ENCODE results near the gene DIS3L. TPM values are rescaled to one million over a fixed set of nuclear protein-coding genes. Genes with fewer than 3 reads are reported as not detected.

The DIS3L gene
- total and polyA plus RNA-seq, 2 of the 13 experiments (the other 11 are each of a cell fraction or from before 2014, with no cell fraction given), result 21.0 to 50.5 TPM

DNA sequence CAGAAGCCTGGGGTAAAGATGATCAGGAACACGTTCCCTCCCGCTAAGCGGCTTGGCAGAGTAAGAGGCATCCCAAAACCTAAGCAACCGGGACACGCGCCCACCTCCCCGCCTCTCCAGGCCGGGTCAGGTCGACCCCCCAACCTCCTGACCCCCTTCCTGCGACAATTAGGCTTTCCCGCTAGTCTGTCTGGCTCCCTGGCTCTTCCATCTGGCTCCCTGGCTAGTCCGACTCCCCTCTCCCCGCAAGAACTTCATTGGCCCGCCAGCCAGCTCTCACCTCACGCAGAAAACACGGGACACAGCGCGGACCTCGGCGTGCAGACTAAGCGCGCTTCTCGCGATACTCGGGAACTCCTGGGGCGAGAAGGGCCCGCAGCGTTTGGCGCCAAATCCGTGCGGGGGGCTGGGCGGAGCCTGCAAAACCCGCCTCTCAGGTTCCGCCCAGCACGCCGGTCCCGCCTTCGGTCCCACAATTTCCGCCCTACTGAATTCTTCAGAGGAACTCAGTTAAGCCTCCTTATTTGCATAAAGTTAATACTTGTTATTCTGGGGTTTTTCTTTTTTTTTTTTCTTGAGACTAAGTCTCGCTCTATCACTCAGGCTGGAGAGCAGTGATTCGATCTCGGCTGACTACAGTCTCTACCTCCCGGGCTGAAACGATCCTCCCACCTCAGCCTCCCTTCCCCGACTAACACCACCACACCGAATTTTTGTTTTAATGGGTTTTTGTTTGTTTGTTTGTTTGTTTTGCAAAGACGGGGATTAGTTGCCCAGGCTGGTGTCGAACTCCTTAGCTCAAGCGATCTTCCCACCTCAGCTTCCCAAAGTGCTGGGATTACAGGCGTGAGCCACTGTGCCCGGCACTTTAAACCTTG is 63.2 kb downstream of the DIS3L start, which contains the start of gene TIPIN (continued):
- TF ChIP-seq ZNF382 (CRISPR knock-in tag; IDR thresholded peaks at IDR 0.05; ENCODE audit: borderline replicate concordance) (no peak), FOSL1 (CRISPR knock-in tag; IDR thresholded peaks at IDR 0.05; ENCODE audit: borderline replicate concordance) (no peak), SMARCE1 (IDR thresholded peaks at IDR 0.05; ENCODE audit: borderline replicate concordance) (no peak), MED13 (CRISPR knock-in tag; IDR thresholded peaks at IDR 0.05) (peak; percentile 78; the same call in 1 of the 2 replicates), ZFP36L1 (CRISPR knock-in tag; IDR thresholded peaks at IDR 0.05) (0 out of 2 replicates have a peak, but pooled peaks have one; percentile 63), ZBTB42 (CRISPR knock-in tag; IDR thresholded peaks at IDR 0.05) (0 out of 2 replicates have a peak, but pooled peaks have one; percentile 66), NR2F2 (IDR thresholded peaks at IDR 0.05; ENCODE audit: borderline replicate concordance, low read depth) (no peak), ZNF790 (CRISPR knock-in tag; IDR thresholded peaks at IDR 0.05; ENCODE audit: borderline replicate concordance) (peak; percentile 88; the same call in 1 of the 2 replicates), EP300 (IDR thresholded peaks at IDR 0.05; ENCODE audit: low read depth in 2 of 2, low read length in 2 of 2) (no peak), EP300 (CRISPR knock-in tag; IDR thresholded peaks at IDR 0.05; ENCODE audit: borderline replicate concordance) (0 out of 2 replicates have a peak, but pooled peaks have one; percentile 16), ZNF12 (CRISPR knock-in tag; IDR thresholded peaks at IDR 0.05) (0 out of 2 replicates have a peak, but pooled peaks have one; percentile 15)
- TF ChIP-seq, protein P1, sequence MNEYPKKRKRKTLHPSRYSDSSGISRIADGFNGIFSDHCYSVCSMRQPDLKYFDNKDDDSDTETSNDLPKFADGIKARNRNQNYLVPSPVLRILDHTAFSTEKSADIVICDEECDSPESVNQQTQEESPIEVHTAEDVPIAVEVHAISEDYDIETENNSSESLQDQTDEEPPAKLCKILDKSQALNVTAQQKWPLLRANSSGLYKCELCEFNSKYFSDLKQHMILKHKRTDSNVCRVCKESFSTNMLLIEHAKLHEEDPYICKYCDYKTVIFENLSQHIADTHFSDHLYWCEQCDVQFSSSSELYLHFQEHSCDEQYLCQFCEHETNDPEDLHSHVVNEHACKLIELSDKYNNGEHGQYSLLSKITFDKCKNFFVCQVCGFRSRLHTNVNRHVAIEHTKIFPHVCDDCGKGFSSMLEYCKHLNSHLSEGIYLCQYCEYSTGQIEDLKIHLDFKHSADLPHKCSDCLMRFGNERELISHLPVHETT (CRISPR knock-in tag; conservative IDR thresholded peaks at IDR 0.05), result no peak
- TF ChIP-seq, protein P2, sequence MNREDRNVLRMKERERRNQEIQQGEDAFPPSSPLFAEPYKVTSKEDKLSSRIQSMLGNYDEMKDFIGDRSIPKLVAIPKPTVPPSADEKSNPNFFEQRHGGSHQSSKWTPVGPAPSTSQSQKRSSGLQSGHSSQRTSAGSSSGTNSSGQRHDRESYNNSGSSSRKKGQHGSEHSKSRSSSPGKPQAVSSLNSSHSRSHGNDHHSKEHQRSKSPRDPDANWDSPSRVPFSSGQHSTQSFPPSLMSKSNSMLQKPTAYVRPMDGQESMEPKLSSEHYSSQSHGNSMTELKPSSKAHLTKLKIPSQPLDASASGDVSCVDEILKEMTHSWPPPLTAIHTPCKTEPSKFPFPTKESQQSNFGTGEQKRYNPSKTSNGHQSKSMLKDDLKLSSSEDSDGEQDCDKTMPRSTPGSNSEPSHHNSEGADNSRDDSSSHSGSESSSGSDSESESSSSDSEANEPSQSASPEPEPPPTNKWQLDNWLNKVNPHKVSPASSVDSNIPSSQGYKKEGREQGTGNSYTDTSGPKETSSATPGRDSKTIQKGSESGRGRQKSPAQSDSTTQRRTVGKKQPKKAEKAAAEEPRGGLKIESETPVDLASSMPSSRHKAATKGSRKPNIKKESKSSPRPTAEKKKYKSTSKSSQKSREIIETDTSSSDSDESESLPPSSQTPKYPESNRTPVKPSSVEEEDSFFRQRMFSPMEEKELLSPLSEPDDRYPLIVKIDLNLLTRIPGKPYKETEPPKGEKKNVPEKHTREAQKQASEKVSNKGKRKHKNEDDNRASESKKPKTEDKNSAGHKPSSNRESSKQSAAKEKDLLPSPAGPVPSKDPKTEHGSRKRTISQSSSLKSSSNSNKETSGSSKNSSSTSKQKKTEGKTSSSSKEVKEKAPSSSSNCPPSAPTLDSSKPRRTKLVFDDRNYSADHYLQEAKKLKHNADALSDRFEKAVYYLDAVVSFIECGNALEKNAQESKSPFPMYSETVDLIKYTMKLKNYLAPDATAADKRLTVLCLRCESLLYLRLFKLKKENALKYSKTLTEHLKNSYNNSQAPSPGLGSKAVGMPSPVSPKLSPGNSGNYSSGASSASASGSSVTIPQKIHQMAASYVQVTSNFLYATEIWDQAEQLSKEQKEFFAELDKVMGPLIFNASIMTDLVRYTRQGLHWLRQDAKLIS (CRISPR knock-in tag; IDR thresholded peaks at IDR 0.05), result no peak
- TF ChIP-seq, protein P3, sequence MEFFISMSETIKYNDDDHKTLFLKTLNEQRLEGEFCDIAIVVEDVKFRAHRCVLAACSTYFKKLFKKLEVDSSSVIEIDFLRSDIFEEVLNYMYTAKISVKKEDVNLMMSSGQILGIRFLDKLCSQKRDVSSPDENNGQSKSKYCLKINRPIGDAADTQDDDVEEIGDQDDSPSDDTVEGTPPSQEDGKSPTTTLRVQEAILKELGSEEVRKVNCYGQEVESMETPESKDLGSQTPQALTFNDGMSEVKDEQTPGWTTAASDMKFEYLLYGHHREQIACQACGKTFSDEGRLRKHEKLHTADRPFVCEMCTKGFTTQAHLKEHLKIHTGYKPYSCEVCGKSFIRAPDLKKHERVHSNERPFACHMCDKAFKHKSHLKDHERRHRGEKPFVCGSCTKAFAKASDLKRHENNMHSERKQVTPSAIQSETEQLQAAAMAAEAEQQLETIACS (CRISPR knock-in tag; IDR thresholded peaks at IDR 0.05), result no peak
- TF ChIP-seq, protein P4, sequence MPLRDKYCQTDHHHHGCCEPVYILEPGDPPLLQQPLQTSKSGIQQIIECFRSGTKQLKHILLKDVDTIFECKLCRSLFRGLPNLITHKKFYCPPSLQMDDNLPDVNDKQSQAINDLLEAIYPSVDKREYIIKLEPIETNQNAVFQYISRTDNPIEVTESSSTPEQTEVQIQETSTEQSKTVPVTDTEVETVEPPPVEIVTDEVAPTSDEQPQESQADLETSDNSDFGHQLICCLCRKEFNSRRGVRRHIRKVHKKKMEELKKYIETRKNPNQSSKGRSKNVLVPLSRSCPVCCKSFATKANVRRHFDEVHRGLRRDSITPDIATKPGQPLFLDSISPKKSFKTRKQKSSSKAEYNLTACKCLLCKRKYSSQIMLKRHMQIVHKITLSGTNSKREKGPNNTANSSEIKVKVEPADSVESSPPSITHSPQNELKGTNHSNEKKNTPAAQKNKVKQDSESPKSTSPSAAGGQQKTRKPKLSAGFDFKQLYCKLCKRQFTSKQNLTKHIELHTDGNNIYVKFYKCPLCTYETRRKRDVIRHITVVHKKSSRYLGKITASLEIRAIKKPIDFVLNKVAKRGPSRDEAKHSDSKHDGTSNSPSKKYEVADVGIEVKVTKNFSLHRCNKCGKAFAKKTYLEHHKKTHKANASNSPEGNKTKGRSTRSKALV (CRISPR knock-in tag; IDR thresholded peaks at IDR 0.05), result no peak; the same call in 1 of the 2 replicates
- TF ChIP-seq, protein P5, sequence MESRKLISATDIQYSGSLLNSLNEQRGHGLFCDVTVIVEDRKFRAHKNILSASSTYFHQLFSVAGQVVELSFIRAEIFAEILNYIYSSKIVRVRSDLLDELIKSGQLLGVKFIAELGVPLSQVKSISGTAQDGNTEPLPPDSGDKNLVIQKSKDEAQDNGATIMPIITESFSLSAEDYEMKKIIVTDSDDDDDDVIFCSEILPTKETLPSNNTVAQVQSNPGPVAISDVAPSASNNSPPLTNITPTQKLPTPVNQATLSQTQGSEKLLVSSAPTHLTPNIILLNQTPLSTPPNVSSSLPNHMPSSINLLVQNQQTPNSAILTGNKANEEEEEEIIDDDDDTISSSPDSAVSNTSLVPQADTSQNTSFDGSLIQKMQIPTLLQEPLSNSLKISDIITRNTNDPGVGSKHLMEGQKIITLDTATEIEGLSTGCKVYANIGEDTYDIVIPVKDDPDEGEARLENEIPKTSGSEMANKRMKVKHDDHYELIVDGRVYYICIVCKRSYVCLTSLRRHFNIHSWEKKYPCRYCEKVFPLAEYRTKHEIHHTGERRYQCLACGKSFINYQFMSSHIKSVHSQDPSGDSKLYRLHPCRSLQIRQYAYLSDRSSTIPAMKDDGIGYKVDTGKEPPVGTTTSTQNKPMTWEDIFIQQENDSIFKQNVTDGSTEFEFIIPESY (CRISPR knock-in tag; IDR thresholded peaks at IDR 0.05), result no peak

Measured in HepG2 (cell line).